GM19395 (cell line): Measurements from ENCODE around the gene PGF.
"Not testable (repeated sequence)": the region's sequence is repeated elsewhere in the genome, so short reads cannot be mapped to it uniquely, and the experiment has no call there.

Experiments used
- ATAC-seq: cut with Tn5 transposase; IDR thresholded peaks from one replicate; pipeline ENCODE4 v1.9.1; 2021; ENCODE audit warnings: mild to moderate bottlenecking, moderate library complexity; ENCODE audit not compliant: unreplicated experiment

The PGF gene

DNA sequence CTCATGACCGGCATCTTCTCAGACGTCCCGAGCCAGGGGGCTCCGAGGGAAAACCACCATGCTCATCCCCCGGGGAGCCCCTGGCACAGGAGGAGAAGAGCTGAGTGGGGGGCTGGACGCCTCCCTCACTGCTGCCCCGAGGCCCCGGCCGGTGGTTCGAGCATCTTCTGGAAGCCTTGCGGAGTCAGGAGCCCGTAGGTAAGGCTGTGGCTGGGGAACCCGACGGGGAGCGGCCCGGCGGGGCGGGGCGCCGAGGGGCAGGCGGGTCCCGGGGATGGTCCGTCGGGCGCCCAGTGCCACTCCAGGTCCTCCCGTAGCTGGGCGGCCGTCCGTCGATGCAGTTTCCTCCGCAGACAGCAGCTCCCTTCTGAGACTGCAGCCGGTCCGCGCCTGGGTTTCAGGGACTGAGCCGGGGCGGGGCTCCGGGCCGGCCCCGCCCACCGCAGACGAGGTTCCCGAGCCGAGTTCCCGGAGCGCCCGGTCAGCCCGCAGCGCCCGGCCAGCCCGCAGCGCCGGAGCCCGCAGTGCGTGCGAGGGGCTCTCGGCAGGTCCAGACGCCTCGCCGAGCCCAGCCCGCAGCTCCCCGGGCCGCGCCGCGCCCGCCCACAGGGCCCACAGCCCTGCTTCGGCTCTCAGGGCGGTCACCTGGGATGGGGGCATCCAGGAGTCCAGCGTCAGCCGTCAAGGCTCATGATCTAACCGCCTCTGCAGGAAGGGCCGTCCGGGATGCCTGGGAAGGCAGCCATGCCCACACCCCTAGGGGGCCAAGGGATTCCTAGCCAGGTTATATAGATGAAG lies at the start of gene PGF:
Gene PGF, minus strand, starts transcription at position 369 of the 798 bp plus-strand sequence. Its CDS starts 355 bp downstream, at position 14.
- ATAC-seq = no peak

DNA sequence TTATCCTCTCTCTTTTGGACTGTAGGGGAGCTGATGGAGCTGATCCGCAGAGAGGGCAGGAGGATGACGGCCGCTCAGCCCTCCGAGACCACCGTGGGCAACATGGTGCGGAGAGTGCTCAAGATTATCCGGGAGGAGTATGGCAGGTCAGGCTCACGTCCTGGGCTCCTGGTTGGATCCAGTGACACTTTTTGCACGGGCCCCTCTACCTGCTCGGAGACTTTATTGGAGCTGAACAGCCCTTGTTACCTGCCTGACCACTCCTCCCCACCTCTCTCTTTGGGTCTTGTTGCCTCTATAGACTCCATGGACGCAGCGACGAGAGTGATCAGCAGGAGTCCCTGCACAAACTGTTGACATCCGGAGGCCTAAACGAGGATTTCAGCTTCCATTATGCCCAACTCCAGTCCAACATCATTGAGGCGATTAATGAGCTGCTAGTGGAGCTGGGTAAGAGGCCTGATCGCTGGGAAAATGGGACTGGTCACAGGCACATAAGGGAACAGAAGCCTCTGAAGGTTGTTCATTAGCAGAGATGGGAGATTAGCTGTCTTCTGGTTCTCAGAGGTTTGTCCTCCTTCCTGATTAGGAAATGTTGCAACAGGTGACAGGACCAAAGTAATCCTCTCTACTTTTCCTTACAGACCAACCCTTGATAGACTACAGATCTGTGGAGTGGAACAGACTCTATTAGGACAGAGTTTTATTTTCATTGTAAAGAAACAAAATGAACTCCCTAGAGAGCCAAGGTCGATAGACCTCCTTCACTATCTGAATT lies 48.0 kb upstream of the PGF start:
- peak; percentile 3 for ATAC-seq

DNA sequence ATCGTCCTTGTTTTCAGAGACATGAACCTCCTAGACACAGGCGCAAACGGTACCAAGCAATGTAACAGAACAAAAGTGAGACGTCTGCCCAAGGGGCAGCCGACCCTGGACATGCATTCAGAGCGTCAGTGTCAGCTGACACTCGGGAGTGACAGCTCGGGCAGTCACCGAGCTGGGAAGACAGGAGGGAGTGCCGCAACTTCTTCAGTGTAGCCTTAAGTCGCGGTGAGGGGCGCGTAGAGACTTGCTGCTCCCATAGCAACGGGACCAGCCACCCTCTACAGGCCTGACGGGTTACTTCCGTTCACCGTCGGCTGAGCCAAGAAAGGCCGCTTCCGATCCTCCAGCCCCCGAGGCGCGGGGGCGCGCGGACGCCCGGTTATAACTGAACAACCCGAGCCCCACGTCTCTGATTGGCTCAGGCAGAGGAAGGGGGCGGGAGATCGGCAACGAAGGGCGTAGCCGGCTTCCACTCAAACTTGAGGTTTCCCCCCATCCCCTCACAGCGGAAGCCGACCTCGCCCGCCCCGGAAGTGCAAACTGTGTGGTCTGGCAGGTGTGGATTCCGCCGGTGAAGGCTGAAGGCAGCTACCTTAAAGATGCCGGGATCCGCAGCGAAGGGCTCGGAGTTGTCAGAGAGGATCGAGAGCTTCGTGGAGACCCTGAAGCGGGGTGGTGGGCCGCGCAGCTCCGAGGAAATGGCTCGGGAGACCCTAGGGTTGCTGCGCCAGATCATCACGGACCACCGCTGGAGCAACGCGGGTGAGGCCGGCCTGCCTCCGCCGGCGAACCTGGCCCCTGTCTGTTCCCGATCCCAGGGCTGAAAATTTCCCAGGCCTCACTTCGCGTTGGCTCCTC lies 47.2 kb upstream of the PGF start, which contains the start of gene EIF2B2:
Gene EIF2B2, plus strand, starts transcription at position 530 of the 858 bp plus-strand sequence. Its CDS starts 70 bp downstream, at position 600.
- ATAC-seq = peak; percentile 97

DNA sequence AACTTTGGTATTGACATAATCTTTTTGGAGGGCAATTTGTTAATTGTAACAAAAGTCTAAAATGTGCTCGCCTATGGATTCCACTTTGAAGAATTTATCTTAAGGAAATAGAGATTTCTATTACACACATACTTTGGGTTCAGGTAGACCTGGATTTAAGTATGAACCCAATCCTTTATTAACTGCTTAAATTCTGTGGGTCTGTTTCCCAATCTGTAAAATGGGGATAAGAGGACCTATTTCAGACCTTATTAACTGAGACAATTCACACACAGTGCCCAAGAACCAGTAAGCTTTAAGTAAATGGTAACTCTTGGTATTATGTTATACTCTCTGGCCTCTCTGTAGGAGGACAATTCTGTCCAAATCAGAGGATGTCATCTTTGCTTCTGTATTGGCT lies 46.5 kb upstream of the PGF start:
- no peak for ATAC-seq

DNA sequence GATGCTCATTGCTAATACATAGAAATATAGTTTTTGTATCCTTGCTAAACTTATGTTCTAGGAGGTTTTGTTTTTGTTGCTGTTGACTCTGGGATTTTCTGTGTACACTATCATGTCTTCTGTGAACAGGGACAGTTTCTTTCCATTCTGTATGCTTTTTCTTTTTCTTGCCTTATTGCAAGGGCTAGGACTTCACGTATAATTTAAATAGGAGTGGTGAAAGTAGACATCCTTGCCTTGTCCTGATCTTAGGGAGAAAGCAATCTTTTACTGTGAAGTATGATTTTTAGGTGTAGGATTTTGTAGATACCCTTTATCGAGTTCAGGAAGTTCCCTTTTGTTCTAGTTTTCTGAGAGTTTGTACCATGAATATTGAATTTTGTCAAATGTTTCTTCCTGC lies 45.9 kb upstream of the PGF start:
- no peak for ATAC-seq

DNA sequence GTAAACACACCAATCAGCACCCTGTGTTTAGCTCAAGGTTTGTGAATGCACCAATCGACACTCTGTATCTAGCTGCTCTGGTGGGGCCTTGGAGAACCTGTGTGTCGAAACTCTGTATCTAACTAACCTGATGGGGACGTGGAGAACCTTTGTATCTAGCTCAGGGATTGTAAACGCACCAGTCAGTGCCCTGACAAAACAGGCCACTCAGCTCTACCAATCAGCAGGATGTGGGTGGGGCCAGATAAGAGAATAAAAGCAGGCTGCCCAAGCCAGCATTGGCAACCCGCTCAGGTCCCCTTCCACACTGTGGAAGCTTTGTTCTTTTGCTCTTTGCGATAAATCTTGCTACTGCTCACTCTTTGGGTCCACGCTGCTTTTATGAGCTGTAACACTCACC lies 40.4 kb upstream of the PGF start:
- ATAC-seq = not testable (repeated sequence)

DNA sequence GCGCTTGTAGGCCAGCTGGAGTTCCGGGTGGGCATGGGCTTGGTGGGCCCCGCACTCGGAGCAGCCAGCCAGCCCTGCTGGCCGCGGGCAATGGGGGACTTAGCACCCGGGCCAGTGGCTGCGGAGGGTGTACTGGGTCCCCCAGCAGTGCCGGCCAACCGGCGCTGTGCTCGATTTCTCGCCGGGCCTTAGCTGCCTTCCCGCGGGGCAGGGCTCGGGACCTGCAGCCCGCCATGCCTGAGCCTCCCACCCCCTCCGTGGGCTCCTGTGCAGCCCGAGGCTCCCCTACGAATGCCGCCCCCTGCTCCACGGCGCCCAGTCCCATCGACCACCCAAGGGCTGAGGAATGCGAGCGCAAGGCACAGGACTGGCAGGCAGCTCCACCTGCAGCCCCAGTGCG lies 38.8 kb upstream of the PGF start:
- not testable (repeated sequence) for ATAC-seq

DNA sequence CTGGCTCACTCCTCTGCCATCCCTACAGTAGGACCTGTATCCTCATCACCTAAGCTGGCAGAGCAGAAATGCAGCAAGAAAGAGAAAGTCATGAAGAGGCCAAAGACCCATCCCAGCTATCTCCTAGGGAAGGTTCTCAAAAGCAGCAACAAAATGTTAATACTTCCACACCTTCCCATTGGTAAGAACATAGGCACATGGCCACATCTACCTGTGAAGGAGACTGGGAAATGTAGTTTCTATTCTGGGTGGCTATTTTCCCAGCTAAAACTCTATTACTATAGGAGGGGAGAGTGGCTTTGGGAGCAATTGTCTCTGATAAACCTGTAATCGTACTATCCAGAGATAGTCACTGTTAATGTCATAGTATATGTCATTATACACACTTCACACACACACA lies 33.6 kb upstream of the PGF start:
- no peak for ATAC-seq

DNA sequence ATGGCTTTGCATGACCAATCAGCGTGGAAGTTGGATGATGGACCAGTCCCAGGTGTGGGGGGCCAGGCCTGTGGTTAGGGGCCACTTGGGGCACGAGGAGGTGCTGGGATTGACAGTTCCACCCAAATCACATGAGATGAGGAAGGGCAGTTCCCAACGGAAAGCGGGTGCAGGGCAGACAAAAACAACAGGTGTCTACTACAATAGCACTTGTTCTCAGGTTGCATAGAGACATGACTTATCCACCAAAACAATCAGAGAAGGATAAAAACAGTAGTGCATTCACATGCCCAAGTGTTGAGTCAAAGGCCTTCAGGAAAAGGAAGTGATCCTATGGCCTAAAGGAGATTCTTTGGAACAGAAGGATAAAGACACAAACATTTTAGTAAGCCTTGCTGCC lies 32.7 kb upstream of the PGF start:
- ATAC-seq = no peak

DNA sequence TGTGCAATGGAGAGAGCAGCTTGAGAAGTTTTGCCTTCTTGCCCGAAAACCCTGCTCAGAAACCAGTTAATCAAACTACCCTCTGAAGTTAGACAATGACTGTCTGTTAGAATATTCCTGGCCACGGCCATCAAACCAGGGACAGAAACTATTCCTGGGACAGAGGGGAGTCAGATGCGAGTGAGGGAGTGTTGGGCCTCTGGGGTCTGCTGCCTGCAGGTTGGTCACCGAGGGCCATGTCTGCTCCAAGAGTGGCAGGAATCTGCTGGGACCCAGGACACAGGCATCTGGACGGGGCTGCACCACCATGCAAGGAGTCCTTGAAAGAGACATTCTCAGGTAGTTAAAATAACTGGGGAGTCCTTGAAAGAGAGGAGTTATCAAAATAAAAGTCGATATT lies 30.4 kb upstream of the PGF start:
- no peak for ATAC-seq

DNA sequence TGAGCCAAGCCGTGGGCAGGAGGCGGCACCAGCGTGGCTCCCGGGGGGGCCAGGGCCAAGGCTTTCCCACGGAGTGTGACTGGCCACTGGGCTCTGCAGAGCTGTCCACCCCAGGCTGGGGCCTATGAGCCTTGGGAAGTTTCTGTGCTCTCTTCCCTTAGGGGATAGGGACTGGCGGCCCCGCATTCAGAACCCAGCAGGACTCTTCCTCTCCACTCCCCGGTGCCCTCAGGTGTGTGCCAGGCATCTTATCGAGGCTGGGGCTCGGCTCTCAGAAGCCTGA lies 29.6 kb upstream of the PGF start:
- no peak for ATAC-seq

DNA sequence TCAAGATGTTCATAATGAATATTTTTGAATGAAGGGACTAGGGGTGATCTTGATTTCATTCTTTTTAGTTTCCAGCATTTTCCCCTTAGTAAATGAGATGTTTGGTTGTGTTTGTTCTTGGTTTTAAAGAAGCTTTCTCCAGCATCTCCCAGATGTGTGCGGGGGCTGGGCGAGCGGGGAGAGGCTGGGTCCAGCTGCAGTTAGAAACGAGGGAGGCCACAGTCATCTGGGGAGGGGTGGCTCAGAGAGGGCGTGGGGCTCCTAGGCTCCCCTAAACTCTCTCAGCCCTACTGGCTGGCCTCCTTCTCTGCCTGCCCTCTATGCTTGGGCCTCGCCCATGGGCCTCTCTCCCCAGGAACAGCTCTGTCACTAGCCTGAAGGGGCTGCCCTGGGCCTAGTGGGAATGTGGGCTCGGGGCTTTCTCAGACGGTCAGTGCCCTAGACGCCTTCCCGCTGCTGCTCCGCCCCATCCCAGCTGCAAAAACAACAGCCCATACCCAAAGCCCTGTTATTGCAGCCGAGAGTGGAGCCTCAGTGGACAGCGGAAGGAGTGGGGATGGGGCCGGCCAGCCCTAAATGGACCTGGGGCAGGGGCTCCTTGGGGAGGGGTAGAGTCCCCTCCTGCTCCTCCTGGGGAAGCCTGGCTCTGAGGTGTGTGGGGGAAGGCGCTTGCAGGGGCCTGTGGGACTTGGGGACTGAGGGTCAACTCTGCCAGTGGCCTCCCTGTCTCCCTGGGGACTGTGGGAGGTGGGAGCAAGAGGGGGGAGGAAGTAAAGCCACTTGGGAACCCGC lies 29.0 kb upstream of the PGF start:
- ATAC-seq = no peak

DNA sequence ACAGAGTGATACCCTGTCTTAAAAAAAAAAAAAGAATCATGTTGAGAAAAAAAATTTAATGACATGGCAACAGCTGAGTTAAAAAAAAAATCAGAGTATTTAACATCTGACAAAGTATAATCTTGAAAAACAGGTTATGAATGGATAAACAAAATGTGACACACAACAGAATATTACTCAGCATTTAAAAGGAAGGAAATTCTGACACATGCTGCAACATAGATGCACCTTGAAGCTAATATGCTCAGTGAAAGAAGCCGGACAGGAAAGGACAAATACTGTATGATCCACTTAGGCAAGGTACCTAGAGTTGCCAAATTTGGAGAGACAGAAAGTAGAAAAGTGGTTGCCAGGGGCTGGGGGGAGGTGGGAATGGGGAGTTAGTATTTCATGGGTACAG lies 27.9 kb upstream of the PGF start:
- ATAC-seq = no peak

DNA sequence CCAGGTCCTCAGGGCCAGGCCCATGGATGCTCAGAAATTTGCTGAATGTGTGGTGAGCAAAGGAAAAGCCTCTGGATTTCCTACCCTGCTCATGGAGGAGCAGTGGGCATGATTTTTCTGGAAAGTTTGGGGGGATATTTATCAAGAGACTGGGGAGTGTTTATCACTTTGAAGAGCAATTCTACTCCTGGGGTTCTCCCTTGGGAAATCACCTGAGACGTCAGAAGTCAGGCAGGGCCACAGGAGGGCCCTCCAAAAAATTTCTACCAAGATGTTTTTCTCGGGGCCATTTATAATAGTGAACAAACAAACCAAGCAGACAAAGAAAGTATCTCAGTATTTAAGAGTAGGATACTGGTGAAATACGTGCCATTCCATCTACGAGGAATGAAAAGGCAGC lies 27.3 kb upstream of the PGF start:
- no peak for ATAC-seq

DNA sequence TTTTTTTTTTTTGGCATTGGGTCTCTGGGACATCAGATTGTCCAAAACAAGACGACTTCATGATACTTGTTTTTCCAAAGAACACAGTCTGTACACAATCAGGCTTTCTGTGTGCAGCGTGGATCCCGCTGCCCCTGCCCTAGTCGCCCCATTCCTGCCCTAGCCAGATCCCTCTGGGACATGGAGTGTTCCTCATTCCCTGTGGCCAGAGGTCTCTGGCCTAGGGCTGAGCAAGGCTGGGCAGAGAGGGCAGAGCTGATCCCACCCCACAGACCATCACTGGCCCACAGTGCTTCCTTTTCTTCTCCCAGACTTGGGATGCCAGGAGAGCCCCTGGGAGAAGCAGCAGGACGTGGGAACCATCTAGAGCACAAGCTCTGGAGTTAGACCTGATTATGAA lies 26.4 kb upstream of the PGF start:
- ATAC-seq = no peak

DNA sequence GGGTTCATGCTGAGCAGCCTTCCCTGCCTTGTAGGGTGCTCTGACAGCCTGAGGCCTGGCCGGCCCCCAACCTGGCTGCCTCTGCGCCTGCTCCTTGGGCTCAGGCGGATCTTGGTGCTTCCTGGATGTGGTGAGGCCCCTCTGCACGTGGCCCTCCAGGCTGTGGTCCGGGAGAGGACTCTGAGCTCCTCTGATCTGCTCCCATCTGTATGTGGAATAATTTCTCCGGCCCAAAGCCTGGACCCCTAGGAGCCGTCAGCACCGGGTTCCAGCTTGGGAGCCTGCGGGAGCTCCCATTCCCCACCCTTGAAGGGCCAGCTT lies 26.0 kb upstream of the PGF start:
- ATAC-seq = no peak

DNA sequence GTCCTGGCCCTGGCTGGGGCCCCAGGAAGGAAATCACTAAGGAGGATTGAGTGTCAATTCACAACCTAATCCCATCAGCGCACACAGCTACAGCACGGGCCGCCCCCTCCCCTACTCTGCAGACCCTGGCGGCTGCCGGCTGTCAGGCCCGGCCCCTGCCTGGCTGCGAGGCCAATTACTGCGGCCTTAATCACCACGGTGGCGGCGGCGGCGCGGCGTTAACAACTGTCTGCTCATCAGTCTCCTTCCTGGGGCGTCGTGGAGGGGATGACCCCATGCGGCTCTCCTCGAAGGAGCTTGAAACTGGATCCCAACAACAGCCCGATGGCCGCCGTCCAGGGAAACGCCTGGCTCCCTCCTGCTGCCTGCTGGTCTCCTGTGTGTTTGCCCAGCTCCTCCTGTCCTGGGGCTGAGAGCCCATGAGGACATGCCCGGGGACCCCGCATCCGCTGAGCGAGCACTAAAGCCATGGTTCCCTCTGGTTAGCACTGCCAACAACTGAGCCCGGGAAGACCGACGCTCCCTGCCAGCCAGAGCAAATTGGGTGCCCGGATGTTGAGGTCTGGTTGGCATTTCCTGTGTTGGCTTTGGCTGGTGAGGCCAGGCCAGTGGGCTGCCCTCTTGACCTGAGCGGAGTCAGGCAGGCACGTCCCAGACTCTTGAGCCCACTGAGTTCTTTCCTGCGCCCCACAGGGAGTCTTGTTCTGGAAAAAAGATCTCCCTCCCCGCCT lies 25.5 kb upstream of the PGF start:
- ATAC-seq = no peak

DNA sequence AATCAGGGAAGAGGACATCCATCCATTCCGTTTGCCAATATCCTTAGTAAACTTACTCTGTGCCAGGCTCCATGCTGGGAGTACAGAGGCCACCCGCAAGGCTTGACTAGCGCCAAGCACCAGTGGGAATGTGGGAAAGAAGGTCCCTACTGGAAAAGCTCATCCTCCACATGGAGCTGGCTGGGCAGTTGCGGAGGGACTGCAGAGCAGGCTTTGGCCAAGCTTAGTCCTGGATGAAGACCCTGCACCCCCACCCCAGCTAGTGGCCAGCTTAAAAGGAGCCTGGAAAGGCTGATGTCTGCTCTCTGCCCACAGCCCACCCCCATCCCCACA lies 25.0 kb upstream of the PGF start:
- ATAC-seq = no peak

DNA sequence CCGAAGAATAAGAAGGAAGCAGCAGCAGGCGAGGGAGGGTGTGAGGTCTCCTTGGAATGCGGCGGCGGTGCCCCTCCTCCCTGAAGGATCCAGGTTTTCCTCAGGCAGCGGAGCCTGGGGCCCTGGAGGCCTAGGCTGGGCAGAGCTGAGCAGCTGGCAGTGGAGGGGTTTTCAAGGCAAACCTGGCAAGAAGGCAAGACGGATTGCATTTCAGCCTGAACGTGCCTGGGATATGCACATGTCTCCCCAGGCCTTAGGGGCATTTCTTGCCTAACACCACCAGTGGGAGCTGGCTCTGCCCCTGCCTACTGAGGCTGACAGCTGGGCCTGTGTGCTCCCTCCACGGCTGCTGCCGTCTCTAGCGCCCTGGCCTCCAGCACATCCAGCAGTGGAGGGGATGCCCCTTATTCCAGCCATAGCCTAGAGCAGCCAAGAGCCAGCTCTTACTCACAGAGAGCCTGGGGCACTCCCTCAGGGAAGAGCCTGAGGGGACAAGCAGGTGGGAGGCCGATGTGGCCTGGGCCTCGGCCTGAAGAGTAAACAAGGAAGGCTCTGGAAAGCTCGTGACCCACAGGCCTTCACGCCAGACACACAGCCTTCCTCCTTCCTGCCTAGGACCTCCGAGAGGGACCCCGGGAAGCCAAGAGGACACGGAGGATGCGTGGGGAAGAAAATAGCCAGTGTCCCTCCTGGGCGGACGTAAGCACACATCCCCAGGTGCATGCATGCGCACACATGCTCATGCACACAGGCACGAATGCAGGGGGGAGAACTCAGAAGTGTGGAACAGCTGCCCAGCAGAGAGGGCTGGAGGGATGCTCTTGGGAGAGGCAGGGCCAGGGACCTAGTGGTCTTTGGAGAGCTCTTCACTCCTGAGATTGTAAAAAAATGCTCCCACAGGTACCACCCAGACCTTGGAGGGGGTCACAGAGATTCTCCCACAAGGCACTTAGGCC lies 24.3 kb upstream of the PGF start:
- no peak for ATAC-seq
